Measurements from ENCODE around the gene SLC41A2. TPM values are rescaled to one million over a fixed set of nuclear protein-coding genes. Genes with fewer than 3 reads are reported as not detected.

Gene SLC41A2
- total RNA-seq, 4 donors from 2014 or later: 22.4 to 27.8 (median 23.9) TPM

GRCh38 chr12:104975587-104976343 is 17.7 kb upstream of the SLC41A2 start:
- H3K4me3 ChIP-seq: no peak overlapping the region
- no peak for TF ChIP-seq POLR2A (IDR thresholded peaks at IDR 0.05; ENCODE audit: low read depth)
- no peak for TF ChIP-seq POLR2AphosphoS5 (IDR thresholded peaks at IDR 0.05)
- 58% methylated on average over 4 of the region's 4 CpGs for WGBS
- intact Hi-C loops (cut with DNase I): no loop called here
- H3K4me1 ChIP-seq: no peaks in the 10 kb centered on the region
- DNase-seq (ENCODE audit: extremely low spot score): no peak
- H3K27me3 ChIP-seq: no peaks in the 10 kb centered on the region
- H3K9me3 ChIP-seq: no peaks in the 10 kb centered on the region
- no peaks in the 10 kb centered on the region for H3K36me3 ChIP-seq
- no peak overlapping the region for H3K27ac ChIP-seq (replicated peaks in 1 of 4)

GRCh38 chr12:104974626-104975290 is 16.7 kb upstream of the SLC41A2 start:
- WGBS: 77% methylated on average over 7 of the region's 7 CpGs
- intact Hi-C loops (cut with DNase I): no loop called here

GRCh38 chr12:104973250-104973649 is 15.2 kb upstream of the SLC41A2 start:
- WGBS: 92% methylated on average over 5 of the region's 5 CpGs

More at GRCh38 chr12:104974626-104975290, 16.7 kb upstream of the SLC41A2 start:
- no peaks in the 10 kb centered on the region for H3K36me3 ChIP-seq
- TF ChIP-seq EP300 (IDR thresholded peaks at IDR 0.05) (no peak), CTCF (IDR thresholded peaks at IDR 0.05) (no peak), POLR2AphosphoS5 (IDR thresholded peaks at IDR 0.05) (no peak), POLR2A (IDR thresholded peaks at IDR 0.05; ENCODE audit: low read depth) (no peak)
- no peak for DNase-seq (ENCODE audit: extremely low spot score)
- no peak overlapping the region for H3K4me3 ChIP-seq
- no peaks in the 10 kb centered on the region for H3K27me3 ChIP-seq
- H3K27ac ChIP-seq (replicated peaks in 1 of 4): no peak overlapping the region
- H3K9me3 ChIP-seq: no peaks in the 10 kb centered on the region
- H3K4me1 ChIP-seq: no peaks in the 10 kb centered on the region

GRCh38 chr12:104971306-104971705 is 13.2 kb upstream of the SLC41A2 start:
- TF ChIP-seq POLR2A (IDR thresholded peaks at IDR 0.05; ENCODE audit: low read depth) (no peak), EP300 (IDR thresholded peaks at IDR 0.05) (no peak), CTCF (IDR thresholded peaks at IDR 0.05) (no peak), POLR2AphosphoS5 (IDR thresholded peaks at IDR 0.05) (no peak)
- 70% methylated on average over 5 of the region's 5 CpGs for WGBS
- Histone ChIP-seq H3K9me3 (no peaks in the 10 kb centered on the region), H3K36me3 (no peaks in the 10 kb centered on the region), H3K27ac (replicated peaks in 1 of 4) (no peak overlapping the region), H3K27me3 (no peaks in the 10 kb centered on the region), H3K4me3 (no peak overlapping the region), H3K4me1 (no peaks in the 10 kb centered on the region)
- intact Hi-C loops (cut with DNase I): no loop called here
- DNase-seq (ENCODE audit: extremely low spot score): no peak

More at GRCh38 chr12:104973250-104973649, 15.2 kb upstream of the SLC41A2 start:
- DNase-seq (ENCODE audit: extremely low spot score): no peak
- H3K27me3 ChIP-seq: no peaks in the 10 kb centered on the region
- no peak overlapping the region for H3K4me3 ChIP-seq
- no peaks in the 10 kb centered on the region for H3K9me3 ChIP-seq
- no peak overlapping the region for H3K27ac ChIP-seq (replicated peaks in 1 of 4)
- intact Hi-C loops (cut with DNase I): no loop called here
- no peaks in the 10 kb centered on the region for H3K4me1 ChIP-seq
- no peaks in the 10 kb centered on the region for H3K36me3 ChIP-seq
- no peak for TF ChIP-seq POLR2AphosphoS5 (IDR thresholded peaks at IDR 0.05)
- TF ChIP-seq CTCF (IDR thresholded peaks at IDR 0.05): no peak
- TF ChIP-seq POLR2A (IDR thresholded peaks at IDR 0.05; ENCODE audit: low read depth): no peak

- Histone ChIP-seq H3K4me1 (no peaks in the 10 kb centered on the region), H3K9me3 (no peaks in the 10 kb centered on the region), H3K4me3 (no peak overlapping the region), H3K36me3 (no peaks in the 10 kb centered on the region), H3K27me3 (no peaks in the 10 kb centered on the region), H3K27ac (replicated peaks in 1 of 4) (no peak overlapping the region)
- 74% methylated on average over 3 of the region's 3 CpGs for WGBS
- DNase-seq (ENCODE audit: extremely low spot score): no peak
- intact Hi-C loops (cut with DNase I): no loop called here
- no peak for TF ChIP-seq EP300 (IDR thresholded peaks at IDR 0.05)
- TF ChIP-seq POLR2A (IDR thresholded peaks at IDR 0.05; ENCODE audit: low read depth): no peak
- no peak for TF ChIP-seq POLR2AphosphoS5 (IDR thresholded peaks at IDR 0.05)
- no peak for TF ChIP-seq CTCF (IDR thresholded peaks at IDR 0.05)
Observed at GRCh38 chr12:104969343-104969742, 11.3 kb upstream of the SLC41A2 start.
